ENCODE data around the gene PRRC2C. TPM values are rescaled to one million over a fixed set of nuclear protein-coding genes. Genes with fewer than 3 reads are reported as not detected.

PRRC2C gene
- total and polyA plus RNA-seq, 2 of the 4 experiments (the other 2 are of a cell fraction), result 54.0 to 58.3 TPM

- H3K56ac ChIP-seq (ENCODE audit: extremely low read depth, insufficient read depth, low read length), result no peak overlapping the region
- H3K18ac ChIP-seq (ENCODE audit: low read depth, low read length), result no peak overlapping the region
- peaks cover 28% of the 10 kb centered on the region for H3K36me3 ChIP-seq (ENCODE audit: control insufficient read depth, insufficient read depth, low read length)
- no peak overlapping the region for H2BK120ac ChIP-seq (ENCODE audit: low read depth, low read length)
- dilution Hi-C loops (cut with HindIII; ENCODE audit: low sequenced_read_pairs, unreplicated experiment) (no loop called here), in situ Hi-C loops (cut with MboI; ENCODE audit: low sequenced_read_pairs) (no loop called here), intact Hi-C loops (cut with micrococcal nuclease) (no loop called here)
- POLR2A ChIA-PET (ENCODE audit: unreplicated experiment), result no interaction called here
- H3K9ac ChIP-seq (ENCODE audit: low read depth, low read length), result no peak overlapping the region
- peaks cover 21 to 36% of the 10 kb centered on the region in 2 experiments for H3K79me1 ChIP-seq (ENCODE audit: low read depth in 1 of 2, low read length in 2 of 2)
- H2AK5ac ChIP-seq (ENCODE audit: low read depth, low read length), result no peak overlapping the region
- no peak overlapping the region for H2AFZ ChIP-seq (replicated peaks; ENCODE audit: low read length, poor library complexity)
- TF ChIP-seq RCOR1 (IDR thresholded peaks at IDR 0.05; ENCODE audit: insufficient replicate concordance, low read length), result no peak
- TF ChIP-seq SMC3 (IDR thresholded peaks at IDR 0.05; ENCODE audit: low read depth, low read length), result no peak
- TF ChIP-seq CTCF (conservative IDR thresholded peaks at IDR 0.05; ENCODE audit: low read depth, low read length), result no peak
- TF ChIP-seq RAD21 (IDR thresholded peaks at IDR 0.05; ENCODE audit: low read length), result no peak
- TF ChIP-seq ELK1 (IDR thresholded peaks at IDR 0.05; ENCODE audit: borderline replicate concordance, low read depth, low read length), result no peak
- TF ChIP-seq CHD1 (IDR thresholded peaks at IDR 0.05; ENCODE audit: low read depth, low read length), result no peak
- H3K9me3 ChIP-seq (ENCODE audit: control insufficient read depth, insufficient read depth, low read length), result no peaks in the 10 kb centered on the region
- no peak overlapping the region for H2BK15ac ChIP-seq (ENCODE audit: low read depth, low read length)
- no peak overlapping the region for H3K4me2 ChIP-seq (ENCODE audit: low read depth, low read length)
- H3K14ac ChIP-seq (replicated peaks; ENCODE audit: low read depth, low read length), result no peak overlapping the region
- no peaks in the 10 kb centered on the region; the same call in 1 of the 2 replicates for H3K9me1 ChIP-seq (ENCODE audit: insufficient read depth, low read length)
- H4K91ac ChIP-seq (ENCODE audit: insufficient read depth, low read depth, low read length), result no peak overlapping the region
- H4K8ac ChIP-seq (ENCODE audit: low read depth in 2 of 2, low read length in 2 of 2), result no peak overlapping the region
- H2AK9ac ChIP-seq (replicated peaks; ENCODE audit: low read depth, low read length, poor library complexity), result no peak overlapping the region
- no peak for ATAC-seq (ENCODE audit: low read depth)
- H2BK20ac ChIP-seq (ENCODE audit: low read depth, low read length), result no peak overlapping the region
- H3K27ac ChIP-seq (ENCODE audit: insufficient read depth, low read length), result no peak overlapping the region
- no peaks in the 10 kb centered on the region for H3K4me1 ChIP-seq (ENCODE audit: control insufficient read depth, insufficient read depth, low read length)
- no TSS peak for BruUV-seq (replicated peaks)
- no peak overlapping the region for H4K5ac ChIP-seq (ENCODE audit: low read depth, low read length)
- H3K4ac ChIP-seq (ENCODE audit: low read depth, low read length), result no peak overlapping the region
- no peak overlapping the region for H2BK5ac ChIP-seq (ENCODE audit: low read depth, low read length, poor library complexity, severe bottlenecking)
- no peak overlapping the region for H3K4me3 ChIP-seq (ENCODE audit: insufficient read depth, low read depth, low read length)
- H3K23ac ChIP-seq (ENCODE audit: low read depth, low read length), result no peak overlapping the region
- peaks cover 32% of the 10 kb centered on the region for H4K20me1 ChIP-seq (ENCODE audit: insufficient read depth, low read length)
- no peaks in the 10 kb centered on the region for H3K27me3 ChIP-seq (ENCODE audit: control insufficient read depth, insufficient read depth, low read length)
- CTCF ChIA-PET, result no interaction called here
- DNase-seq, result no peak
- WGBS, 2 experiments (ENCODE audit: extremely low coverage in 2 of 2, insufficient read length in 1 of 2), result no CpG with 5 or more reads among the region's 1 CpG
These were observed 30.0 kb downstream of the PRRC2C start for GRCh38 chr1:171515299-171515698.

Data from IMR-90 (cell line).